Measurements from ENCODE around the gene ISY1.

GRCh38 chr3:129166579-129167332 is 5.9 kb upstream of the ISY1 start:
- no peak for TF ChIP-seq REST (IDR thresholded peaks at IDR 0.05; ENCODE audit: low read depth)
- TF ChIP-seq ZBTB7A (IDR thresholded peaks at IDR 0.05; ENCODE audit: low read depth) = no peak
- no peak for TF ChIP-seq CREB1 (IDR thresholded peaks at IDR 0.05; ENCODE audit: low read depth)
- TF ChIP-seq RAD21 (IDR thresholded peaks at IDR 0.05; ENCODE audit: low read depth) = no peak
- no peak for TF ChIP-seq TCF12 (IDR thresholded peaks at IDR 0.05; ENCODE audit: low read depth)
